HG03558 (cell line): Measurements from ENCODE around the gene ZFHX3.

Experiments
- ATAC-seq: cut with Tn5 transposase; IDR thresholded peaks from one replicate; pipeline ENCODE4 v1.9.1; 2021; ENCODE audit warnings: moderate number of reproducible peaks; ENCODE audit not compliant: unreplicated experiment; ENCODE audit errors: extremely low read depth

Gene ZFHX3

GRCh38 chr16:72841506-72841905 lies 206.4 kb downstream of the ZFHX3 start:
- ATAC-seq, result no peak

DNA sequence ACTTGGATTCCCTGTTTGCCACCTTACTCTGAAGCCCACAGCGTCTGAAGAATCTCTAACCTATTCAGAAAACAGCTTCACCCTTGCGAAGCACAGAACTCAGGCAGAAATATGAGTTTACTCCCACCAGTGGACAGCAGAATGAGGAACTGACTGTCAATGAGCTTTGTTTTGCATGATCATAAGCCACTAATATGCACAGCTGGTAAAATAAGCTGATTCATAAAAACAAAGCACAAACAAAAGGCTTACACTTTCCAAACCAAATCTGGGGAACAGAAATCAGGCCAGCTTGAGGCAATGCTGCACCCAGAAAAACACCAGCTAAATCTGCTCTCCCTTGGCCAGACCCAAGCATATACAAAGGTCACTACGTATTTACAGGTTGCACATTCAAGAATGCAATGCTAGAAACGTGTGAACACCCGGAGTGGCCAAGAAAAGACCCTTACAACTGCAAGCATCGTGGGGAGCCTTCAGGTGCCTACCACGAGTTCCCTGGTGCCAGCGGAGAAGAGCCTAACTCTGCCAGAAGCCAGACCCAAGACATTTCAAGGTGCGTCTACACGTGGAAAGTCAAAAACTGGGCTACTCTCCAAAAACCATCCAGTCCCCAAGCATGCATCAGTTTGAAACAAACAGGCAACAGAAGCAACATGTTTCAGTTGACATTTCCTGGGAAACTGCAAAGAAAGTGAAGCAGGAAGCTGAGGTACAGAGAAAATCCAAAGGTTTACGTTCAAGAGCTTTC lies 207.1 kb downstream of the ZFHX3 start:
- no peak for ATAC-seq

GRCh38 chr16:72838951-72839350 lies 209.0 kb downstream of the ZFHX3 start:
- ATAC-seq, result no peak

DNA sequence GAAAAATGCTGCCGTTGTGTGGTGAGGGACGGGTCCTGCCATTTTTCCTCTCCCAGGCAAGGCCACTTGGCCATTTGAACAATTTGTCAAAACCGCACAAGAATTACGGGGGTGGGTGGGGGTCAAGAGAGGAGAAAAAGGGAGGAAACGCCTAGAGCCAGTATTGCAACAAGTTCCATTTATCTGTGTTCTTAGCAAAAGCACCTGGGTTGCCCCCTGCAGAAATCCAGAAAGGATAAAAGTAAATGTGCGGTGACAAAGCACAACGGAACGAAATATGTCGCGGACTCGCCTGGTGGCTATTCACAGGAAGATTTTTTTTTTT lies 209.4 kb downstream of the ZFHX3 start:
- no peak for ATAC-seq

DNA sequence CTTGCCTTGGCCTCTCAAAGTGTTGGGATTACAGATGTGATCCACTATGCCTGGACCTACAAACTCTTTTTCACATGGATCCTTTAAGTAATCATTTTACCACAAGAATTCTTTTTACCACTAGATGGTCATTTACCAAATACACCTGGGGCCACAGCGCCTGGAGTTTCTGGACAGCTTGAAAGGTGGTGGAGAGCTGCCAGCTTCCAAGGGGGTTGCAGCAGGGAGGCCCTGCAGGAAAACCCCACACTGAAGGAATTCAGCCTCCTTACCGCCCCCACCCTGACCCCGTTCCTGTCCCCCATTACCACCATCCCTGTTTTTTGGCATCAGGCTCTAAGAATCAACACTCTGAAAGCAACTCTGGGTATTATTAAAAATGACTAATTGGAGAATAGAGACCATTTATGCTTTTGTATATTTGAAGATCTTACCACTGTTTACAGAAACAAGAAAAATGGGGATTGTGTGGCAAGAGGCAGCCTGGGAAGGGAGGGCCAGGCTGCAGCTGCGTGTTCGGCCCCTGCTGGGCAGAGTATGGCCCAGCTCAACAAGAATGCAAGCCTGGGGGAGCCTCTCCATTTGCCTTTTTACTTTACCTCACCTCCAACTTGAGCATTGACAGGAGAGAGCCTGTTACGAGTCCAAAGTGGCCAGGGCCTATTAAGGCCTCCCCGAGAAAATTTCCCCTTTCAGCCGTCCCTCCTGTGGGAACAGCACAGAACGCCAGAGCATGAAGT lies 209.9 kb downstream of the ZFHX3 start:
- no peak for ATAC-seq

DNA sequence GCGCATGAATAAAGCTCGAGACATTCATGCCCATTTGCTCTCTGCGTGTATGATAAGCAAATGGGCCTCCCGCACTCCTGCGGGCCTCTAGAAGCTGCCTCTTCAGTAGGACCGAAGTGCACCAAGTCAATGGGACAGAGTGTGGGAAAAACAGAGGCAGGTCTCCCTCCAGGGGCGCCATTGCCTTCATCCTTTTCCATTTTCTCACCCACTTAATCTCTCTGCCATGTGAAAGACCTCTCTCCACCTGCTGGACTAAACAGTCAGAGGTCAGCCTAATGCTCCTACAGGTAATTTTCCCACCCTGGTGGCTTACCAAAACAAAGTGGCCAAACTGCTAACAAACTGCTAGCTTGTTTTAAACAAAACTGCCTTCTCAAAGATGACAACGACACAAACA lies 210.9 kb downstream of the ZFHX3 start:
- no peak for ATAC-seq

GRCh38 chr16:72836181-72836580 lies 211.7 kb downstream of the ZFHX3 start:
- ATAC-seq, result no peak

GRCh38 chr16:72835086-72835485 lies 212.8 kb downstream of the ZFHX3 start:
- ATAC-seq, result no peak

DNA sequence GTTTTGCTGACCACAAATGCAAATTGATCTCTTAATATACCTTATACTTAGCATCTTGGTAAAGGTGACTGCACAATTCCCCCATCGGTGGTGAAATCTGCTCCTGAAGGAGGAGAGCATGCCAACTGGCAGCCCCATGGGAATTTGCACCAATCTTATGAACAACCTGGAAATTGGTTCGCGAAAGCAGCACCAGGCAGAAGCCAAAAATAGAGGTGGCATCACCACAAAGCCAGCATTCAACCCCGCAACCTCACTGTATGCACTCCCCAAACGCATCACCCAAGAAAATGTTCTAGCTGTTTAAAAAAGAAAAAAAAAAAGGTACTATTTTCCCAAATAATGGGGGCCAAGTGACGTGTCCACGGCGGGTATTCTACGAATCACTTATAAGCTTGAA lies 213.4 kb downstream of the ZFHX3 start:
- no peak for ATAC-seq

DNA sequence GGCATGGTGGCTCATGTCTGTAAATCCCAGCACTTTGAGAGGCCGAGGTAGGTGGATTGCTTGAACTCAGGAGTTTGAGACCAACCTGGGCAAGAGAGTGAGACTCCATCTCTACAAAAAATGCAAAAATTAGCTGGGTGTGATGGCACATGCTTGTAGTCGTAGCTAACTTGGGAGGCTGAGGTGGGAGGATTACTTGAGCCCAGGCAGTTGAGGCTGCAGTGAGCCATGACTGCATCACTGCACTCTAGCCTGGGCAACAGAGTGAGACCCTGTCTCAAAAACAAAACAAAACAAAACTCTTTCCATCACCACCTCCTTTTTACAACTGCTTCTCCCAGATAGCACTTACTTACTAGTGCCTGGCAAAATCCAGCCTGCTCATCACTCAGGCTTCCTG lies 214.0 kb downstream of the ZFHX3 start:
- ATAC-seq, result no peak

- ATAC-seq, result no peak
Observed at GRCh38 chr16:72833482-72833881, 214.4 kb downstream of the ZFHX3 start.

DNA sequence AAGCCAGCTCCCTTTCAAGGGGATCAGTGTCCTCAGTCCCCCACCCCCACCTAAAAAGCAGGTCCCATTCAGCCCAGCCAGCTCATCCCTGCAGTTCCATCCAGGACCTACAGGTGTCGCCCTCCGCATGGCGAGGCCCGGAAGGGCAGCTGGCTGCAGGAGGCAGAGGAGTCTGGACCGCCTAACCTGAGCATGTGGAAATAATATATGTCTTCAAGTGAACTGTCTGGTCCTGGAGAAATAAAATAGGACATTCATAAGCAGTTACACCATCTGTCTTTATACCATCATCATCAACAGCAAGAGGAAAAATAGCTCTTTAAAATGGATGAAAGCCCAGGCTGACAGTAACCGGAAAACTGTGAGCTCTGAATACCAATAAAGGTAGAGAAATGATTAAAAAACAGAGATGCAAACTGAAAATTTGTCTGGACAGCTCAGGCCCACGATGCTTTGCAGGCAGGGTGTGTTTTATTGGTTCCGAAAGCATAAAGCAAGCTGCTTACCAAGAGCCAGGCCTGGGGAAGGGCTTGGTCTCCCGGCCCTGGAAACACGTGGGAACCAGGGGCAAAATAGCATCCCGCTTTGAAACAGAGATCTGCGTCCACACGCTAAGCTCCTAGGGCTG lies 215.2 kb downstream of the ZFHX3 start:
- peak; percentile 52 for ATAC-seq

DNA sequence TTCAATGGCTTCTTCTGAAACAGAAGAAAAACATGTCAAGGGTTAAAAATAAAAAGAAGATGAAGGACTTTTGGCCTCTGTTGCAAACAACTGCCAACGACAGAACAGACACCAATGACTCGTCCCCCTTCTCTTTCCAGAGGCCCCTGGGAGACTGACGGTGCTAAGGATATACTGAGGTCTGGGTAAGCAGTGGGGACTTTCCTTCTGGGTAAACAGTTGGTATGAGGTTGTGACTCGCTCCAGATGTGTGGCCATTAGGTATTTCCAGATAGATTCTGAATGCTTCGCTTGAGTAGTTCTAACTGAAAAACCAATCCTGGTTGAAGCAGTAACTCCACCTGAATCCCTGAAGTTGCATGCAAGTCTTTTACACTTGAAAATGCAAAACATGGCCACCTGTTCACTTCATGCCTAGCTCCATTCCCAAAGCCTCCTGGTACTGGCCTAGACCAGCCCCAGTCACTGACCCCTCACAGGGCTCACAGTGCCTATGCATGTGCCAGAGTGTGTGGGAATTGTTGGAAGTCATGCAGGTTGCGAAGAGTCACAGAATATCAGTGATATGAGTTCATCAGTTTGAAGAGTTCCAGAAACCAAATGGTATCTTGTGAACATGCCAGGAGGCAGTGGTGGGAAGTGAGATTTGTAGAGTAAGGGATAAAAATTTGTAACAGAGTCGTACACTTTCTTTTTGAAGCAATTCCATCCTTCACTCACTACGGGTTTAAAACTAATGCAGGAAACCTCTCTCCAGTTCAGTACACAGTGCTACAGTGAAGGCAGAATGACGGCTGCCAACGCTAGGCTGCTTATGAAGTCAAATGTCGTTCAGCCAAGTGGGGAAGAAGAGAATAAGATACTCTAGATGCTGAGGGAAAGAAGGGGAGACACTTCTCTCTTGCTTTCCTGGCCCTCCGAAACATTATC lies 217.8 kb downstream of the ZFHX3 start:
- ATAC-seq, result no peak

DNA sequence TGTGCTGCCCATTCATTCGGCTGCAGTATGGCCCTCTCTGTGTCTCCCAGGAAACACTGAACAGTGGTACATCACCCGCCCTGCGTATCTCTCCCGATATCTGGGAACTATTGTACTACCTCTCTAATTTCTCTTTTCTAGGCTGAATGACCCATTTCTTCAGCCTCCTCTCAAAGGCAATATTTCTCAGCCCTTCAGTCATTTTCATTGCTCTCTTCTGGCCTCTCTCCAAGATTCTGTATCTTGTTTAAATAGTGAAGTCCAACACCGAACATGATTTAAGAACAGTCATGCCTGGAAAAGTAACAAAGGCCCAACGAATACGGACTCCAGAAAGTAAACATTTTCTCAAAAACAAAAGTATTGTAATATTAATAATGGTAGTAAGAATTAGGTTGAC lies 220.1 kb downstream of the ZFHX3 start:
- ATAC-seq, result no peak

DNA sequence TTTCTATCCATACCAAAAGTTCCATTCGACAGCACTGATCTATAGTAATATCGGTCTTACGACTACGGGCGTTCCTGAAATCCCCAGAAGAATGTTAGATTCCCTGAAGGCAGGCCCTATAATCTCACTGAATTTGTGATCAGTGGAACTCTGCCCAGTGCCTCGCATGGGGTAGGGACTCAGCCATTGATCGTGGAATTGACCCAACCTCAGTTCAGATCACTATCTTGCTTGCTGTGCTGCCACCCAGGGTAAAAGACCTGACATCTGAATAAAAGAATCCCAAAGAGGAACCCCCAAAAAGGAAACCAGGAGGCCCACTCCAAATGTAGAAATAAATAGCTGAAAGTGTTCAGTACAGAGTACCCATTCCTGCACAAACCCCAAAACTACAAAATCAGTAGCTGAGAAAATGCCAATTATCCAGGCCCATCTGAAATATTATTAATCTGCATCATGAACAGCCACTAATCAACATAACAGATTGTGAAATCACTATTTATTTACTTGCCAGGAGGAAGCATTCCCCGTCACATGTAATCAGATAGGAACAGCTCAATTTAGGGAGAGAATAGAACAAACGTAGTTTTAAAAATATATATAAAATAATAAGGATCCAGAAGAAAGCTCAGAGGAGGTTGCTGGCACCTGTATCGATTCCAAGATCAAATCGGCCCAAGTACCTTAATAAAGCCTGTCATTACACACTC lies 221.9 kb downstream of the ZFHX3 start:
- ATAC-seq, result no peak

DNA sequence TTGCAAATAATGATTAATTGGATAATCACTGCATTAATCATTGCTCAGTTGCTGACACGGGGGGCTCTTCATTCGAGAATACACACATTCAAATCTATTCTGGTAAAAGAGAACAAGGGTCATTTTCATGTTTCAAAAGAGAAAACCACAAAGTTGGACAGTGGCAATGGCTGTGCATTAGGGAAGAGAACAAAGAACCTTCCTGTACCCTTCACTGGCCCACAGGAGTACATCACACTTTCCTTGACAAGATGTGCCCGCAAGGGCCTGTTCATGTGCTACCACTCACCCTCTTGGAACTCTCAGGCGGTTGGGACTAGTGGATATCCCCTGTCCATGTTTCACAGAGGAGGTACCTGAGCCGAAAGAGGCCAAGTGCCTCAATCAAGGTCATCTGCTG lies 223.2 kb downstream of the ZFHX3 start:
- no peak for ATAC-seq

DNA sequence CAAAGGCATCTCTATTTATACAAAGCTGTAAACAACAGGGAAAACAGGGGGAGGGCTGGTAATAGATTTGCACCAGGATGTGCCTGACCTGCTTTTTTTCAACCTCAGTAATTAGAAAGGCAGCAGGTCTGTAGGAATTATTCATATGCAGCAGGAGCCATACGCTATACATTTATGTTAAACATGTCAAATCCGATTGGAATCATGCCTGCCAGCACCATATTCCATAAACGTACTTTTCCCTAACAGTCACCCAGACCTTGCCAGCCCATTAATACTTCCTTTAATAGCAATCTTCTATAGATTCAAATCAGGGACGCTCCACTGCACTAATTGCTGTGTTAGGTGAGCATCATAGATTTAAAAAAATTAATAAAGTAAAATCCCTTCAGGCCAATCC lies 223.9 kb downstream of the ZFHX3 start:
- ATAC-seq, result no peak

- ATAC-seq, result no peak
Observed at GRCh38 chr16:72821185-72821950, 226.6 kb downstream of the ZFHX3 start.

- ATAC-seq, result no peak
Observed at GRCh38 chr16:72819345-72819744, 228.6 kb downstream of the ZFHX3 start.
